CD4-positive, alpha-beta T cell treated with Interleukin-15 for 4 hours (primary cell): ENCODE data around the gene CFAP45.
"Not testable (repeated sequence)": the region's sequence is repeated elsewhere in the genome, so short reads cannot be mapped to it uniquely, and the experiment has no call there.

Experiments used
- DNase-seq: peaks from one replicate; pipeline ENCODE4 v3.0.0-alpha.2; 2020; ENCODE audit warnings: low spot score

CFAP45 gene

DNA sequence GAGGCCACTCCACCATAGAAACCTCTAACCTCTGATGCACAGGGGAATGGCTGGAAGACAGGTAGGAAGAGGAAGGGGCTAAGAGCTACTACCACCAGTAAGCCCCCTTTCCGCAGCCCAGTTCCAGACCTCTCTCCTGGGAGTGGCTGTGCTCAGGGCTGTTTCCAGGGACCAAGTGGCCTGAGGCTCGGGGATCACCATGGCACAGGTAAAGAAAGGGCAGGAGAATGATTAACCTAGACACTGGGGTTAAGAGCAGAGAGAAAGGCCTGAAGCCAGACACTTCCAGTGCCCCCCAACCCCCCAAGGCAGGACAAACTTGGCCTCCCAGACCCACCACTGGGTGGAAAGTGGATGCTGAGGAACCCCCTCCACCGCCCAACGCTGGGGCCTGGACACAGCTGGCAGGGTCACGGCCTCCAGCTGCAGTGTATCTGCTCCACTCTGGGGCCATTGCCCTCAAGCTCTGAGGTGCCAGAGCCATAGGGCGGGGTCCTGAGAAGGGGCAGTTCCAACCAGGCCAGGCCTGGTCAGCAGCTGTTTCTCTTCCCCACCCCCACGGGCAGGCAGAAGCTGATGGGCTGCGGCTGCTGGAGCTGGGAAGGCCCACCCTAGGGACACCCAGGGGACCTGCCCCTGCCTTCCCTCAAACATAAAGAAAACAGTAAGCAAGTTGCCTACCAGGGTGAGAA, 22.7 kb upstream of the CFAP45 start:
- DNase-seq = peak; percentile 22

DNA sequence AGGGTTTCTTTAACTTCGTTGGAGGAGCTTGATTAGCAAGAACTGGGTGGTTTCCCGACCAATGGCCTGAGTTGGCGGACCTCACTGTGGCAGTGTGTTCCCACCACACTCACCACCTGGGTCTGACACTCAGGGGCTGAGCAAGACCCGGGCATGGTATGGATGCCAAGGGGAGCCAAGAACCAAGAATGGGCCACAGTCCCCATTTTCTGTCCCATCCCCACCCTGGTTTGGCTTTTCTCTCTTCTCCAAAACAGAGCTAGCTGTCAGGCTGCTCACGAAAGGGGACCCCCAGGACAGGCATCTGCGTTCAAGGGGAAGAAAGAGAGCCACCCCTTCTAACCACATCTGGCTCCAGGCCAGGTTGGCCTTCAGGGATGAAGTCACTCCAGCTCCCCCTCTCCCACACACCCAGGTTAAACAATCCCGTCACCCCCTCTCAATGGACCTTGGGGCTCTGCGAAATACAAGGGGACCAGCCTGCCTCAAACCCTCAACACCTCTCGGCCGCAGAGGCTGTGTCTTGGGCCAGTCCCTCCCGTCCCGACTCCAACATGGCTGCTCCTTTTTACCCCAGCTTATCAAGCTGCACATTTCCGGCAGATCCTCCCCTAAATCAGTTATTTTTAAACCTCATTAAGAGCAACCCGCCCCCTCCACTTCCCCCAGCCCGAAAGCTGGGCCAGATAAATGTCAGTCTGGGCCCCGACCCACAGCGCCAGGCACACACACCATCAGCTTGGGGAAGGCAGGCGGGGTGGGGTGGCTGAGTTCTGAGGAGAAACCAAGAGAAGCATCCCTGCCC, 21.9 kb upstream of the CFAP45 start:
- DNase-seq = peak; percentile 40

DNA sequence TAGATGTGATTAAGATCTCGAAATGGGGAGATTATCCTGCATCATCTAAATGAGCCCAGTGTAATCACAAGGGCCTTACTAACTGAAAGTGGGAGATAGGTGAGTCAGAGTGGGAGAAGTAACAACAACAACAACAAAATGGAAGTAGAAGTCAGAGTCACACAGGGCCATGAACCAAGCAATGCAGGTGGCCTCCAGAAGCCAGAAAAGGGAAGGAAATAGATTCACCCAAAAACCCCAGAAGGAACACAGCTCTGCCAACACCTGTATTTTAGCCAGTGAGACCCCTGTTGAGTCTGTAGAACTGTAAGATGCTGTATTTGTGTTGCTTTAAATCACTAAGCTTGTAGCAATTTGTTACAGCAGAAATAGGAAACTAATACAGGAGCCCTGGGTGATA, 21.3 kb upstream of the CFAP45 start:
- peak; percentile 47 for DNase-seq

DNA sequence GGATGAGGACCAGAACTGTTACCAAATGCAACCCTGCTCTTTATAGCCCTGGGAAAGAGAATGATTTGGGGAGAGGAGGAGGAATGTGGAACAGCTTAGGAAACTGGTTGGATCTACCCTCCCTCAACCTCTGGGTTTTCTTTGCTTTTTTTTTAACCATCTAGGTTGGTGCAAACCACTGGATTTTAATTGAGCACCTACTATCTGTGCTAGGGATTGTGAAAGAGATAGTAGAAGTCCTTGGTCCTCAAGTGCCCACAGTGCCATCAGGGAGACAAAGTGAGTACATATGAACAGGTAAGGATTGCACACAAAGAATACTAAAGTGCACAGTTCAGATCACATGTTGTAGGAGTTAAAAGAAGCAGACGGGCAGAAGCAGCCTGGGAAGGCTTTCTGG, 20.7 kb upstream of the CFAP45 start:
- DNase-seq = no peak

DNA sequence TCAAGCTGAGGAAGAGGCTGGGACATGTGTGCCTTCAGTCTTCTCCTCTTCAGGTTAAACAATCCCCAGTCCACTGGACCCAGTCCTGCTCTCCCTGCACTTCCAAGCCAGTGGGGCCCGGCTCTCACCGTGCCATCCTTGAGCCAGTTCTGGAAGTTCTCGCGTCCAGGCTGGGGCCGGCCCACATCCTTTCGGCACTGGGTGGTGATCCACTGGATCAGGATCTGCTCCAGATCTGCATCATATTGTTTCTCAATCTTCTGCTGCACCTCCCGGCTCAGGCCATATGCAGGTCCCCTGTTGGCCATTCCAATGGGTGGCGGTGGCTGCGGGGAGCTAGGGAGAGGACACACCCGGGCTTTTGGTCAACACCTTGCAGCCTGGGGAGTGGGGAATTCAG, 20.2 kb upstream of the CFAP45 start:
- no peak for DNase-seq

DNA sequence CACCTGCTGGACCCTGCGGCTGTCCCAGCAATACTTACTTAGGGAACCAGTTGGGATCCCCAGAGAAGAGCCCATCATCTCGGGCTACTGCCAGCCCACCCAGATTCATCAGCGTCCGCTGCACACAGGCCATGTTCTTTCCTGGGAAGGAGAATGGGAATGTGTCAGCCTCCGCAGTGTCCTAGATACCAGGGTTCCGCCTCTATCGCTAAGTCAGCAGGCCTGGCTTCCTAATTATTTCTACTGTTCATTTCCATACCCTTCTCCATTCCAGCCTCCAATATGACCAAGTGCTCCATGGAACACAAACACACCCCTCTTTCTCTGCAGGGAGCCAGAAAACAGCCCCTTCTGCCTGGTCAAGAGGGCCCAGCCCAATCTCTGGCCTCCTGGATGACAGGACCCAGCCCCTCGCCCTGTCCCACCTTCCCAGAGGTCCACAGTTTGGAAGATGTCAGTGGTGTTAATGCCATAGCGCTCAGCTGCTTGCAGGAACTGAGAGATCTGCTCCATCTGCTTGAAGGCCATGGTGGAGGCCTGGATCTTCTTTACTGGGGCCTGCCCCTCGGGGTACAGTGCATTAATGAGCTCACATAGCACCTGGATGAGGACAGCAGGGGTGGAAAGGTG, 19.4 kb upstream of the CFAP45 start:
- DNase-seq = no peak

DNA sequence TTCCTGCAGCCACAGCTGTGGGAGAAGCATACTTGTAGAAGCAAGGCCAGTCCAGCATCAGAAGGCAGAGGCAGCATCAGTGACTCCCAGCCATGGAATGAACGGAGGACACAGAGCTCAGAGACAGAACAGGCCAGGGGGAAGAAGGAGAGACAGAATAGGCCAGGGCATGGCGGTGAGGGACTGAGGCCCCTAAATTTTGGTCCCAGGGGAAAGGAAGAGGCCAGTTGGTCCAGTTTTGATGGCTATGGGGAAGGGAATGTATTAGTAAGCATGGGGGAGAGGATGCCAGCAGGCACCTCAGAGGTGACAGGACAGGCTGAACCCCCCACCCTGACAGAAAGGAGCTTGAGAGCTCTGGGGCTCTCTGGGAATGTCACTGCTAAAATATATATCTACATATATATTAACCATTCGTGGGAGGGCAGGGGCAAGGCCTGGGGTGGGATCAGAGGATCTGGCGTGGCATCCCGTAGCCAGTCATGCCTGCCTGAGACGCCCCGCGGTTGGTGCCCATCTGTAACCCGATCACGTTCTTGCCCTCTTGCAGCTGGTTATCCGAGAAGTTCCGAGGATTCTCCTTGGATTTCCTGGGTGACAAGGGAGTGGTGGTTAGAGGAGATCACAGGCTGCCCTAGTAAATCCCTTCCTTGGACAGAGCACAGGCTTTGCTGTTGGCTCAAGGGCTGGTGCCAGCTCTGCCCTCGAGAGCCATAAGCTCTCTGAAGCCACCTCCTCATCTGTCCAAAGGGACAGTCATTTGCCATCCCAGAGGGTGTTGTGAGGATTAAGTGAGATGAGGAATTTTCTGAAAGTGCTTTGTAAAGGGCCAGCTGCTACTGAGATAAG, 18.6 kb upstream of the CFAP45 start:
- DNase-seq = no peak

DNA sequence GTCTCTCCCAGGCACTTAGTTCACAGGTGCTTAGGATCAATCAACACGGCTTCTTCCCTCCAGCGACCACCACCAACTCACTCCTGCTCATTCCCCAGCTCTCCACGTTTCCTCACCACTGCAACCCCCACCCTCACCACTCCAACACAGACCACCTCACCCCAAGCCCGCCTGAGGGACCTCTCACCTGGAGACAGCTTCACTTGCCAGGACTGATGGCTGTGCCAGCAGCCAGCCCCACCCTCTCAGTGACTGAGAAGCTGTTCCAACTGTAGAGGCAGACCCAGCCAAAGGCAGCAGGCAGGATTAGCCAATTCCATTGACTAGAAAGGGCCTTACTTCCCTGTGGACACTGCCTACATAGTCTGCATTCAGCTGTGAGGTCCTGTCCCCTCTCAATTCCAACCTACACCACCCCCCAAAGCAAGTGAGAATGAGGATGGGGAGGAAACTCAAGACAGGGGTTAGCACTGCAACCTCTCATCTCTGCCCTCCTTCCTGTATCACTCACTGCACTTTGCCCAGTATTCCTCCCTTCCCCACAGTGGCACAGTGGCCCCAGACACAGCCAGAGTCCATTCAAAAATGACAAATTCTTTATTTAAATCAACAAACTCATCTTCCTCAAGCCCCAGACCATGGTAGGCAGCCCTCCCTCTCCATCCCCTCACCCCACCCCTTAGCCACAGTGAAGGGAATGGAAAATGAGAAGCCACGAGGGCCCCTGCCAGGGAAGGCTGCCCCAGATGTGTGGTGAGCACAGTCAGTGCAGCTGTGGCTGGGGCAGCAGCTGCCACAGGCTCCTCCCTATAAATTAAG, 17.8 kb upstream of the CFAP45 start:
- no peak for DNase-seq

DNA sequence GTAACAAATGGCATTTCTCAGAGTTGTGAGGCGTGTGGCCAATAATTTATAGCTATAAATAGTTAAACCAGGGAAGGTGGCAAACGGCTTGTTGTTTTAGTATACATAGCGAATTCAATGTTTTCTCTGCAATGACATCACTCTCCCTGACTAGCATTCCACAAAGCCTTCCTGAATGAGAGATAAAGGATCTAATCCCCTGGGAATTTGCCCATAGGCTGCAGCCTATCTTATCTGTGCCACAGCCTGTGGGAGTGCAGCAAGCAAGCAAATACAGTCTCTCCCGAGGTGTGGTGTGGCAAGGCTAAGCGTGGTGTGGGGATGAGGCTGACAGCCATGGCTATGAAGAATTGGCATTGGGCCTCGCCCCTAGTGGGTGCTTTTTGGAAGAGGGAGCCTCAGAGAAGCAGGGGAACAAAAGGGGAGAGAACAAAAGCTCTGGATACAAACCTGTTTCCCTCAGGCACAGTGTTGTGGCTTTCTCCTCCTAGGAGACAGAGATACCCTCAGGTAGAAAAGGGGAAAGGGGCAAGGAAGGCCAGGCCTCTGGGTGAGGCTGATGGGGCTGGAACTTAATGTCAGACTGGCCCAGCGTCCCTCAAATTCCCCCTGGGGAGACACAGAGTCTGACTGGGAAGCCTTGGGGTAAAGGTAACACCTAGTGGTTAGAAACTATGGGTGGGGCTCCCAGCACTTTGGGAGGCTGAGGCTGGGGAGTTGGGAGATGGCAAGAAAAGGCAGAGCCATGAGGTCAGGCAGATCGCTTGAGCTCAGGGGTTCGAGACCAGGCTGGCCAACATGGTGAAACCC, 16.5 kb upstream of the CFAP45 start:
- DNase-seq = no peak

DNA sequence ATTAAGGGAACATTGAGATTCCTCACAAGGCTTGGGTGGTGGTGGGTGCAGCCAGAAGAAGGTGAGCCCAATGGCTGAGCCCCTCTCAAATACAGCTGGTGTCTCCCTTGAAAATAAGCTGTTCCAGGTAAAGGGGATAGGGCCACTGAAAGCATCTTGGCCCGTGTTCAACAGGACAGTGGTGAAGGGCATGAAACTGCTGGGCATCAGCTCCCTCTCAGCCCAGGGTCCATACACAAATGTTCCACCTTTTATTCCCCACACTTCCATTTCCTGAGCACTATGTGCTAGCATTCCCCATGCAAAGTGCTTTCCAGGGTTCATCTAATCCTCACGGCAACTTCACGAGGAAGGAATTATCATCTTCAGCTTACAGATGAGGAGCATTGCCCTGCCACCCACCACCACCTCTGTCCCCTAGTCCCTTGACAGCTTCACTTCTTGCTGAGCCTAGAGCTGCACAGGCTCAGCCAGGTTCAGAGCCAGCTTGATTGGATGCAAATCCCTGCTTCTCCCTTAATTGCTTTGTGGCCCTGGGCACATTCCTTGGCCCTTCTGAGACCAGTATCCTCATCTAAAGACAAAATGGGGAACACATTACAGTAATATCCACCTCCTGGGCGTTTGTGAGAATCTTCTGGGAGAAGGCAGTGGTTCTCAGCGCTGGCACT, 15.7 kb upstream of the CFAP45 start:
- no peak for DNase-seq

DNA sequence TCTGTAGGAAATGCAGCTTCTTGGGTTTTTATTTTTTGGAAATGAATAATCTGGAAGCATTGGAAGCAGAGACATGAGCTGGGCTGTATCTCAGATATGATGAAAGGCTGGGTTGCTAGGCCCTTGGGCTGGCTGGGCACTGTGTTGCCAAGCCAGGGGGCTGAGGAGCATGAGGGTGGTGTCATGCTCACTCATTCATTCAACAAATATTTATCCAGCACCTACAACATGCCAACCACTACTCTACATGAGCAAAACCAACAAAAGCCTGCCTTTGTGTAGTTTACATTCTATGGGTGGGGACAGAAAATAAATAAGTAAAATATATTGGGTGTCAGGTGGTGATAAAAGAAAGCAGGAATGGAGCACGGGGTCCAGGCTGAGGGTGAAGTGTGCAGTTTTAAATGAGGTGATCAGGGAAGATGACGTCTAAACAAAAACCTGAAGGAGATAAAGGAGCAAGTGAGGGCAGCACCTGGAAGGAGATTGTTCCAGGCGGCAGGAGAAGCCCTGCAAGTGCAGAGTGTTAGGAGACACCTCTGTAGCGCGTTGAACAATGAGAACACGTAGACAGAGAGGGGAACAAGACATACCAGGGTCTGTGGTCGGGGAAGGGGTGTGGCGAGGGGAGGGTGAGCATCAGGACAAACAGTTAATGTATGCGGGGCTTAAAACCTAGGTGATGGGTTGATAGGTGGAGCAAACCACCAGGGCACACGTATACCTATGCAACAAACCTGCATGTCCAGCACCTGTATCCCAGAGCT, 14.5 kb upstream of the CFAP45 start:
- DNase-seq = no peak

DNA sequence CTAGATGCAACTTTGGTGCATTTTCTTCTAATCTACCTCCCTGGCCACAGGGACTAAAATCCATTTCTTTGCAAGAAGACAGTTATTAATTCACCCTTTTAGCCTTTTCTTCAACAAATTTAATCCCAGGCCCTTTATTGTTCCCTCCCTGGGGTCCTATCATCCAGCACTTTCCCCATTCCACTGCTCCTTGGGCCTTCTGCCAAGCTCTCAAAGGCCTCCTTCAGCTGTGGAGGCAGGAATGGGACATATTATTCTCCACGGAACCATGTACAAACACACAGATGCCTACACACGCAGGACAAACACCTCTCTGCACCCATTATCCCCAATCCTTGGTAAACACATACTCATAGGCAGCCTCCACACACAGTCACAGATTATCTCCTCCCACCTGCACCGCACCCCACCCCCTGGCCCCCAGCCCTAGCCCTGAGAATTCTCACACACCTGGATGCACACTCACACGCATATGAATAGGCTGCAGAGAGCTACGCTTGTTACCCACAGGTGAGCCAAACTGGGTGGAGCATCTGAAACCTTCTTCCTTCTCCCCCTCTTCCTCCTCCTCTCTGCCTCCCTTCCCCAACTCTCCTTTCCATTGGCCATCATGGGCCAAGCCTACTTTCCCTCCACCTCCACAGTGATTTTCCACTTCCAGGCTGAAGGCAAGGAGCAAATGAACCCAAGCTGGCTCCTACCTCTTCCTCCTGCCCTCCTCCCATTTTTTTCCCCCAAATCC, 13.7 kb upstream of the CFAP45 start:
- no peak for DNase-seq

DNA sequence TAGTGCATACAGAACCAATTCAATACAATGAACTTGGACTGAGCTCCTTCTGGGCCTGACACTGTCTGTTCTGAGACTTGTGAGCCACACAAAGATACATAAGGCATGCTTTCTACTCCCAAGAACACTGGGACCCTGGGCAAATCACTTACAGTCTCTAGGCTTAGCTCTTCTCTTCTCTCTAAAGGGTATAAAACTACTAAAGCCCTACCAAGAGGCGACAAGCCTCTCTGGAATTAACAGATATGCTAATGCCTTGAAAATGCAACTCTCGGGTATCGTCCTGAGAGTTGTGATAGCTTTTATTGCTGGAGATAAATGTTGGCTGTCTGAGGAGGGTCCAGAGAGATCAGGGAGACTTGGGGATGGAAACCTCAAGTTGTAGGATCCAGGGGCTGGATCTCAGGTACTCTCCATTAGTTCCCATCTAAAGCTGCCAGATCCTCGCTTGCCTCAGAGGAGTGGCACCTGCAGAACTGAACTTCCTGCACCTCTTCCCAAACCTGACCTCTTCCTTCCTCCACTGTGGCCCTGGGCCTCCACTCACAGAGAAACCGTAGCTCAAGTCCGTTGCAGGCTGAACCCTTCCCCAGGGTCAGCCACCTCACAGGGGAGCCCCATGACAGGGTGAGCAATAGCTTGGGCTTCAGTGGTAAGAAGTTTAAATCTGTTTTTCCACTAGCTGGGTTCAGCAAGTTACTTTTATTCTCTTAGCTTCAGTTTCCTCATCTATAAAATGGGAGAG, 11.5 kb upstream of the CFAP45 start:
- DNase-seq = peak; percentile 16

DNA sequence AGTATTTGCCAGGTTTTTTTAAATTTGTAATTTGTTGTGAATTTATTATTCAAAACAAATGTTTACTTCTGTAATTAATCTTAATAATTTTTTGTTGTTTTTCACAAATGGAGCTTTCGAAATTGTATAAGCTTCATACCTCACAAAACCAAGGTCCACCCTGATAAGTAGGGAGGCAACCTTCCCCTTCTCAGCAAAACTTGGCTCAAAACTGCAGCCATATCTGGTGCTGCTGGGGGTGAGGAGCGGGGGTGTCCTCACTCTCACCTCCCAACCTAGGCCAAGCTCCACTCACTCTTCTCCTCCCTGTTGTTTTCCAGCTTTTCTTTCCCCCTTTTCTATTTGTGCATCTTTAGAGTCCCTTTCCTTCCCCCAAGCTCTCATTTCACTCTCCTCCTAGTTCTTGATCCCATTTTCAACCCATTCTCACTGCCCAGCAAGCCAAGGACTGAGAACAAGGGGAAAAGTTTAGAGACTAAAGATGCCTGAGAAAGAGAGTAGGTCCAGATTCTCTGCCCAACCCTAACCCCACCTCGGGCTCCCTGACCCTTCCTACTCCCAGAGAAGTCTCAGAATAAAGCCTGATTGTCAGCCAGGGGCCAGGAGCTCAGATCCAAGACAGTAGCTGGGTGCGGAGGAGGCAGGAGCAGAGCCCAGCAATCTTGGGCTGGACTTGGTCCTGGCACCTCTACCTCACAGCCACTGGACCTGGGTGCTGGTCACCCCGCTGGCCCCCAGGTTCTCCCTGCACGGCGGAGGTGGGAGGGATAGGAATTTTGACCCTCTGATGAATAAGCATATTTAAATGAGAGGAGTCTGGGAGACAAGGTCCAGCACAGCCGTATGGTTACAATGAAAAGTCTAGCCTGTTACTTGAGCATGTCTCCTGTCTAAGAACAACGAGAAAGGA, 8.3 kb upstream of the CFAP45 start:
- no peak for DNase-seq

DNA sequence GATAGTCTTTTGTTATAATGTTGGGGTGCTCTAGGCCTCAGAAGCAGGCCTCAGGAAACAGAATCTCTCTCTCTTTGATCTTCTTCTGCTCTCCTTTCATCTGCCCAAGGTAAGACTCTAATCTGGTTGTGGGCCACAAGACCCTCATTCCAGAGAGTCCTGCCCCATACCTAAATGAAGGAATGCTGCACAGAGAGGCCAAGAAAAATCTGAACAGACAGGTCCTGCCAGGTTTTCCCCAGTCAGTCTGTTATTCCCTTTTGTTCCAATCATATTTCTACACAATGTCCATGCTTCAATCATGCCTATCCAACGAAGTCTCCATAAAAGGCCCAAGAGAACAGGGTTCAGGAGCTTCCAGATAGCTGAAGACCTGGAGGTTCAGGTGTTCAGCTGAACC, 7.0 kb upstream of the CFAP45 start:
- no peak for DNase-seq

DNA sequence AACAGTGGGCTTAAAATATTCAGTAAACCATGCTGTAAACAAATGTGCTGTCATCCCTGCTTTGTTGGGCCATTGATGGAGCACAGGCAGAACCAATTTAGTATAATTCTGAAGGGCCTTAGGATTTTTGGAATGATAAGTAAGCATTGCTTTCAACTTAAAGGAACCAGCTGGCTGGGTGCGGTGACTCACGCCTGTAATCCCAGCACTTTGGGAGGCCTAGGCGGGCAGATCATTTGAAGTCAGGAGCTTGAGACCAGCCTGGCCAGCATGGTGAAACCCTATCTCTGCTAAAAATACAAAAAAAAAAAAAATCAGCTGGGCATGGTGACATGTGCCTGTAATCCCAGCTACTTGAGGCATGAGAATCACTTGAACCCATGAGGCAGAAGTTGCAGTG, 4.1 kb upstream of the CFAP45 start:
- DNase-seq = not testable (repeated sequence)

DNA sequence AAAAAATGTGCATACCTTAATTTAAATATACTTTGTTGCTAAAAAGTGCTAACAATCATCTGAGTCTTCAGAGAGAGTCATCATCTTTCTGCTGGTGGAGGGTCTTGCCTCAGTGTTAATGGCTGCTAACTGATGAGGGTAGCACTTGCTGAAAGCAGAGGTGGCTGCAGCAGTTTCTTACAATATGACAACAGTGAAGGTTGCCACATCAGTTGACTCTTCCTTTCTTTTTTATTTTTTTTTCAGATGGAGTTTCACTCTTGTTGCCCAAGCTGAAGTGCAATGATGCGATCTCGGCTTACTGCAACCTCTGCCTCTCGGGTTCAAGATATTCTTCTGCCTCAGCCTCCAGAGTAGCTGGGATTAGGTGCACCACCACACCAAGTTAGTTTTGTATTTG, 2.6 kb upstream of the CFAP45 start:
- no peak for DNase-seq
